Panc1 (cell line): Measurements from ENCODE around the gene LTB4R2.

Source experiments
- POLR2AphosphoS5 ChIP-seq: IDR thresholded peaks from 2 replicates; pipeline ENCODE4 v1.6.1; 2012; ENCODE audit warnings: mild to moderate bottlenecking, low read depth, low read length, moderate library complexity
- REST ChIP-seq, 2 experiments: IDR thresholded peaks; 2 replicates each; pipeline ENCODE4 v1.6.1; 2011 to 2012; ENCODE audit warnings: low read depth in 2 of 2, control low read depth in 1 of 2, low read length in 1 of 2, mild to moderate bottlenecking in 1 of 2, moderate library complexity in 1 of 2; ENCODE audit not compliant: insufficient read depth in 1 of 2
- TF ChIP-seq, protein P1 (sequence below): fragments of 450-650 bp; IDR thresholded peaks from 2 replicates; pipeline ENCODE4 v1.5.1; 2017; ENCODE audit warnings: mild to moderate bottlenecking

DNA sequence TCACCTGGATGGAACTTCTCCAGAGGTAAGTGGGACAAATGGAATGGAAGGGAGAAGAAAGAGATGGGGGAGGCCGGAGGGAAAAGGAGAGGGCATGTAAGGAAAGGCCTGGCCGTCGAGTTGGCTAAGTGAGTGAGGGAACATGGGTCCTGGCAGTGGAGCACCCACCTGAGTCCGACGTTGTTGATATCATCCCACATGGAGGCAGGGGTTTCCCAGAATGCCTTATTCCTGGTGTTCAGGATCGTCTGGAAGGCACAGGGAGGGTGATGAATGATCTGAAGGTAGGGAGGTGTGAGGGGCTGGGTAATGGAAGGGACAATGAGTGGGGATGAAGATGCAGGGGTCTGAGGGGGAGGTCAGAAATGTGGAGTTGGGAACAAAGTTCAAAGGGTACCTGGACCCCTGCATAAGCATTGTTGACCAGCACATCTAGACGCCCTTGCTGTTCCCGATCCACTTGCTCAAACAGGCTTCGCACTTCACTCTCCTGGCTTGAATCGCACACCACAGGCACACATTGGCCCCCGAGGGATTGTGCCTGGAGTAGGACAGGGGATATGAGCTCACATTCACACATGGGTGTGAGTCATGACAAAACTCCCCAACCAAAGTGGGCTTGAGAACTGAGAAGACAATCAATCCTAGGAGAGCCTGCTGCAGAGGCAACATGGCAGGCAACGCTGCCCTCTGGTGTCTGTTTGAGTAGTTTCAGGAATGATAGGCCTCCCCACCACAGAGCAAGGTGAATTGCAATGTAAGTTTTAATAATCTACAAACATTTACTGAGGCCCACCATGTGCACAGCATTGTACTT, 13.4 kb upstream of the LTB4R2 start:
- TF ChIP-seq, protein P1, sequence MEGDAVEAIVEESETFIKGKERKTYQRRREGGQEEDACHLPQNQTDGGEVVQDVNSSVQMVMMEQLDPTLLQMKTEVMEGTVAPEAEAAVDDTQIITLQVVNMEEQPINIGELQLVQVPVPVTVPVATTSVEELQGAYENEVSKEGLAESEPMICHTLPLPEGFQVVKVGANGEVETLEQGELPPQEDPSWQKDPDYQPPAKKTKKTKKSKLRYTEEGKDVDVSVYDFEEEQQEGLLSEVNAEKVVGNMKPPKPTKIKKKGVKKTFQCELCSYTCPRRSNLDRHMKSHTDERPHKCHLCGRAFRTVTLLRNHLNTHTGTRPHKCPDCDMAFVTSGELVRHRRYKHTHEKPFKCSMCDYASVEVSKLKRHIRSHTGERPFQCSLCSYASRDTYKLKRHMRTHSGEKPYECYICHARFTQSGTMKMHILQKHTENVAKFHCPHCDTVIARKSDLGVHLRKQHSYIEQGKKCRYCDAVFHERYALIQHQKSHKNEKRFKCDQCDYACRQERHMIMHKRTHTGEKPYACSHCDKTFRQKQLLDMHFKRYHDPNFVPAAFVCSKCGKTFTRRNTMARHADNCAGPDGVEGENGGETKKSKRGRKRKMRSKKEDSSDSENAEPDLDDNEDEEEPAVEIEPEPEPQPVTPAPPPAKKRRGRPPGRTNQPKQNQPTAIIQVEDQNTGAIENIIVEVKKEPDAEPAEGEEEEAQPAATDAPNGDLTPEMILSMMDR, result peak; percentile 69
- TF ChIP-seq POLR2AphosphoS5, result no peak
- TF ChIP-seq REST (IDR thresholded peaks at IDR 0.05; ENCODE audit: insufficient read depth in 1 of 2, low read depth in 2 of 2, low read length in 1 of 2), result no peak
